ENCODE data around the gene SLC24A4. TPM values are rescaled to one million over a fixed set of nuclear protein-coding genes. Genes with fewer than 3 reads are reported as not detected.

SLC24A4 gene
- total RNA-seq, 1 donor from 2014 or later: not detected

GRCh38 chr14:92309968-92310530 lies 12.9 kb upstream of the SLC24A4 start:
- H3K4me1 ChIP-seq: no peaks in the 10 kb centered on the region
- no peak overlapping the region for H3K27ac ChIP-seq
- no peak overlapping the region for H3K4me3 ChIP-seq
- no peaks in the 10 kb centered on the region for H3K27me3 ChIP-seq
- intact Hi-C loops (cut with DNase I): no loop called here
- no peaks in the 10 kb centered on the region for H3K9me3 ChIP-seq
- no peak for DNase-seq (ENCODE audit: low spot score in 2 of 2)
- H3K36me3 ChIP-seq: no peaks in the 10 kb centered on the region
- no peak for TF ChIP-seq CTCF (IDR thresholded peaks at IDR 0.05)

GRCh38 chr14:92310776-92311375 lies 12.1 kb upstream of the SLC24A4 start:
- TF ChIP-seq CTCF (IDR thresholded peaks at IDR 0.05): no peak
- intact Hi-C loops (cut with DNase I): no loop called here
- H3K27me3 ChIP-seq: no peaks in the 10 kb centered on the region
- H3K9me3 ChIP-seq: no peaks in the 10 kb centered on the region
- H3K27ac ChIP-seq: no peak overlapping the region
- H3K4me1 ChIP-seq: no peaks in the 10 kb centered on the region
- no peaks in the 10 kb centered on the region for H3K36me3 ChIP-seq
- H3K4me3 ChIP-seq: no peak overlapping the region
- DNase-seq (ENCODE audit: low spot score in 2 of 2): no peak

GRCh38 chr14:92314182-92314581 lies 8.8 kb upstream of the SLC24A4 start:
- Histone ChIP-seq H3K9me3 (no peaks in the 10 kb centered on the region), H3K4me3 (no peak overlapping the region), H3K27ac (no peak overlapping the region), H3K36me3 (no peaks in the 10 kb centered on the region), H3K4me1 (no peaks in the 10 kb centered on the region), H3K27me3 (no peaks in the 10 kb centered on the region)
- DNase-seq (ENCODE audit: low spot score in 2 of 2): no peak
- no peak for TF ChIP-seq CTCF (IDR thresholded peaks at IDR 0.05)
- intact Hi-C loops (cut with DNase I): no loop called here

- Histone ChIP-seq H3K27ac (no peak overlapping the region), H3K36me3 (no peaks in the 10 kb centered on the region), H3K27me3 (no peaks in the 10 kb centered on the region), H3K4me1 (no peaks in the 10 kb centered on the region), H3K4me3 (no peak overlapping the region), H3K9me3 (no peaks in the 10 kb centered on the region)
- no peak for DNase-seq (ENCODE audit: low spot score in 2 of 2)
- no peak for TF ChIP-seq CTCF (IDR thresholded peaks at IDR 0.05)
- intact Hi-C loops (cut with DNase I): no loop called here
Observed at GRCh38 chr14:92315050-92315805, 7.7 kb upstream of the SLC24A4 start.

GRCh38 chr14:92316176-92316575 lies 6.8 kb upstream of the SLC24A4 start:
- Histone ChIP-seq H3K9me3 (no peaks in the 10 kb centered on the region), H3K4me1 (no peaks in the 10 kb centered on the region), H3K4me3 (no peak overlapping the region), H3K36me3 (no peaks in the 10 kb centered on the region), H3K27me3 (no peaks in the 10 kb centered on the region), H3K27ac (no peak overlapping the region)
- intact Hi-C loops (cut with DNase I): no loop called here
- no peak for TF ChIP-seq CTCF (IDR thresholded peaks at IDR 0.05)
- DNase-seq (ENCODE audit: low spot score in 2 of 2): no peak
